IMR-90 (cell line): ENCODE data around the gene SYT11. TPM values are rescaled to one million over a fixed set of nuclear protein-coding genes. Genes with fewer than 3 reads are reported as not detected.
A peak's percentile ranks its signal among the peaks of the same experiment; 100 is the strongest.

ENCODE experiments used
- ATAC-seq: fragments of 200-7000 bp; cut with Tn5 transposase; 2 replicates; pipeline ENCODE4 v1.9.1; 2020; ENCODE audit warnings: low read depth, mild to moderate bottlenecking, moderate library complexity
- BruUV-seq: library from RNA; stranded (reverse); fragments of 400-500 nt; replicated peaks from 2 replicates; lab custom pipeline; 2021; lab: Mats Ljungman, UMichigan
- CTCF ChIA-PET: fragments of 300-600 bp; formaldehyde crosslinking; extraction: SDS; loops from one replicate; lab custom pipeline; 2021; ENCODE audit warnings: antibody characterized with exemption; lab: Yijun Ruan, JAX
- POLR2A ChIA-PET: fragments of 300-600 bp; sonication (Branson Sonifier 250); formaldehyde crosslinking; loops from one replicate; lab custom pipeline; 2022; ENCODE audit warnings: antibody characterized with exemption; ENCODE audit not compliant: unreplicated experiment; lab: Charles Lee
- DNase-seq: peaks from one replicate; pipeline ENCODE4 v3.0.0; 2013
- H2AFZ ChIP-seq: replicated peaks from 2 replicates; pipeline ENCODE3; 2013; ENCODE audit warnings: low read length, mild to moderate bottlenecking; ENCODE audit not compliant: poor library complexity
- H2AK5ac ChIP-seq: 2 replicates; pipeline ENCODE4 v1.6.1; 2013; ENCODE audit warnings: low read depth, low read length, inconsistent platforms
- H2AK9ac ChIP-seq: replicated peaks from 2 replicates; pipeline ENCODE3; 2013; ENCODE audit warnings: mild to moderate bottlenecking, low read depth, low read length, moderate library complexity; ENCODE audit not compliant: poor library complexity
- H2BK120ac ChIP-seq: 2 replicates; pipeline ENCODE4 v1.6.1; 2013; ENCODE audit warnings: low read depth, low read length, inconsistent platforms
- H2BK15ac ChIP-seq: 3 replicates; pipeline ENCODE4 v1.6.1; 2013; ENCODE audit warnings: low read depth, low read length, inconsistent platforms
- H2BK20ac ChIP-seq: 2 replicates; pipeline ENCODE4 v1.6.1; 2013; ENCODE audit warnings: low read depth, mild to moderate bottlenecking, inconsistent platforms, low read length, moderate library complexity
- H2BK5ac ChIP-seq: 2 replicates; pipeline ENCODE4 v1.6.1; 2013; ENCODE audit warnings: mild to moderate bottlenecking, low read depth, low read length, inconsistent platforms; ENCODE audit not compliant: poor library complexity, severe bottlenecking
- H3K14ac ChIP-seq: replicated peaks from 2 replicates; pipeline ENCODE4 v1.6.1; 2013; ENCODE audit warnings: low read depth, low read length, inconsistent platforms
- H3K18ac ChIP-seq: 2 replicates; pipeline ENCODE4 v1.6.1; 2013; ENCODE audit warnings: low read depth, low read length, control low read depth
- H3K23ac ChIP-seq: 2 replicates; pipeline ENCODE4 v1.6.1; 2013; ENCODE audit warnings: low read depth, low read length, inconsistent platforms
- H3K27ac ChIP-seq: 2 replicates; pipeline ENCODE4 v1.5.1; 2013; ENCODE audit warnings: mild to moderate bottlenecking, control low read depth, low read length; ENCODE audit not compliant: insufficient read depth
- H3K27me3 ChIP-seq: 2 replicates; pipeline ENCODE4 v1.6.1; 2013; ENCODE audit warnings: low read length; ENCODE audit not compliant: control insufficient read depth, insufficient read depth
- H3K36me3 ChIP-seq: 2 replicates; pipeline ENCODE4 v1.6.1; 2013; ENCODE audit warnings: low read length, mixed read lengths; ENCODE audit not compliant: control insufficient read depth, insufficient read depth
- H3K4ac ChIP-seq: 2 replicates; pipeline ENCODE4 v1.6.1; 2013; ENCODE audit warnings: low read depth, low read length, inconsistent platforms
- H3K4me1 ChIP-seq: 2 replicates; pipeline ENCODE4 v1.6.1; 2013; ENCODE audit warnings: low read length, mixed read lengths; ENCODE audit not compliant: control insufficient read depth, insufficient read depth
- H3K4me2 ChIP-seq: 2 replicates; pipeline ENCODE4 v1.6.1; 2013; ENCODE audit warnings: low read depth, mild to moderate bottlenecking, control low read depth, low read length, moderate library complexity
- H3K4me3 ChIP-seq: 2 replicates; pipeline ENCODE4 v1.5.1; 2013; ENCODE audit warnings: low read depth, mild to moderate bottlenecking, control low read depth, low read length, moderate library complexity; ENCODE audit not compliant: insufficient read depth
- H3K56ac ChIP-seq: 2 replicates; pipeline ENCODE4 v1.6.1; 2013; ENCODE audit warnings: low read length, inconsistent platforms; ENCODE audit not compliant: insufficient read depth; ENCODE audit errors: extremely low read depth
- H3K79me1 ChIP-seq, 2 experiments: 2 replicates each; pipeline ENCODE4 v1.6.1; 2013; ENCODE audit warnings: low read length in 2 of 2, inconsistent platforms in 1 of 2, low read depth in 1 of 2
- H3K9ac ChIP-seq: 2 replicates; pipeline ENCODE4 v1.6.1; 2013; ENCODE audit warnings: low read depth, low read length, control low read depth
- H3K9me1 ChIP-seq: 2 replicates; pipeline ENCODE4 v1.6.1; 2013; ENCODE audit warnings: low read length, inconsistent platforms; ENCODE audit not compliant: insufficient read depth
- H3K9me3 ChIP-seq: 2 replicates; pipeline ENCODE4 v1.6.1; 2013; ENCODE audit warnings: low read length; ENCODE audit not compliant: control insufficient read depth, insufficient read depth
- H4K20me1 ChIP-seq: 2 replicates; pipeline ENCODE4 v1.6.1; 2013; ENCODE audit warnings: low read length, inconsistent platforms; ENCODE audit not compliant: insufficient read depth
- H4K5ac ChIP-seq: 2 replicates; pipeline ENCODE4 v1.6.1; 2013; ENCODE audit warnings: mild to moderate bottlenecking, low read depth, low read length, control low read depth
- H4K8ac ChIP-seq, 2 experiments: 2 replicates each; pipeline ENCODE4 v1.6.1; 2013; ENCODE audit warnings: low read depth in 2 of 2, low read length in 2 of 2, control low read depth in 1 of 2, inconsistent platforms in 1 of 2
- H4K91ac ChIP-seq: 2 replicates; pipeline ENCODE4 v1.6.1; 2013; ENCODE audit warnings: low read depth, low read length, inconsistent platforms; ENCODE audit not compliant: insufficient read depth
- BHLHE40 ChIP-seq: fragments of 150-350 bp; IDR thresholded peaks from 2 replicates; pipeline ENCODE4 v1.6.1; 2016; ENCODE audit warnings: mild to moderate bottlenecking, low read depth, low read length
- CEBPB ChIP-seq: IDR thresholded peaks from 2 replicates; pipeline ENCODE4 v1.6.1; 2012; ENCODE audit warnings: low read depth, low read length, improper control_type of control experiment
- CHD1 ChIP-seq: IDR thresholded peaks from 2 replicates; pipeline ENCODE4 v1.6.1; 2012; ENCODE audit warnings: low read depth, low read length, improper control_type of control experiment
- CTCF ChIP-seq: conservative IDR thresholded peaks from 2 replicates; pipeline ENCODE4 v1.5.1; 2012; ENCODE audit warnings: mild to moderate bottlenecking, low read depth, low read length, improper control_type of control experiment
- FOS ChIP-seq: fragments of 150-350 bp; IDR thresholded peaks from 2 replicates; pipeline ENCODE4 v1.6.1; 2016; ENCODE audit warnings: low read depth, low read length
- MAFK ChIP-seq: IDR thresholded peaks from 2 replicates; pipeline ENCODE4 v1.6.1; 2012; ENCODE audit warnings: low read depth, low read length, improper control_type of control experiment
- MAZ ChIP-seq: IDR thresholded peaks from 2 replicates; pipeline ENCODE4 v1.6.1; 2012; ENCODE audit warnings: low read depth, mild to moderate bottlenecking, low read length, improper control_type of control experiment, moderate library complexity, borderline replicate concordance
- MXI1 ChIP-seq: IDR thresholded peaks from 2 replicates; pipeline ENCODE4 v1.6.1; 2012; ENCODE audit warnings: low read depth, mild to moderate bottlenecking, low read length, moderate library complexity, borderline replicate concordance
- NFE2L2 ChIP-seq: fragments of 150-350 bp; IDR thresholded peaks from 2 replicates; pipeline ENCODE4 v1.6.1; 2016; ENCODE audit warnings: low read depth, mild to moderate bottlenecking, low read length
- POLR2A ChIP-seq: IDR thresholded peaks from 2 replicates; pipeline ENCODE4 v1.6.1; 2012; ENCODE audit warnings: mild to moderate bottlenecking, low read depth, low read length
- RAD21 ChIP-seq: IDR thresholded peaks from 2 replicates; pipeline ENCODE4 v1.6.1; 2012; ENCODE audit warnings: low read length, improper control_type of control experiment
- RCOR1 ChIP-seq: IDR thresholded peaks from 2 replicates; pipeline ENCODE4 v1.6.1; 2012; ENCODE audit warnings: mild to moderate bottlenecking, low read length, improper control_type of control experiment; ENCODE audit not compliant: insufficient replicate concordance
- RFX5 ChIP-seq: IDR thresholded peaks from 2 replicates; pipeline ENCODE4 v1.8.0; 2012; ENCODE audit warnings: low read depth, mild to moderate bottlenecking, low read length, moderate library complexity
- SMC3 ChIP-seq: fragments of 150-350 bp; IDR thresholded peaks from 2 replicates; pipeline ENCODE4 v1.6.1; 2016; ENCODE audit warnings: low read depth, mild to moderate bottlenecking, antibody characterized with exemption, low read length, moderate library complexity
- WGBS, 2 experiments: methylation state at CpG; one replicate each; pipeline versions ENCODE4 v1.1.5 to v1.1.7; 2013; ENCODE audit warnings: missing lambda C conversion rate in 2 of 2; ENCODE audit not compliant: insufficient read length in 1 of 2; ENCODE audit errors: extremely low coverage in 2 of 2; 5-methylcytosine and 5-hydroxymethylcytosine counted together
- dilution Hi-C: fragments of 300-500 bp; cut with HindIII; formaldehyde crosslinking; loops from one replicate; pipeline ENCODE4 v1.14.3; 2018; ENCODE audit warnings: low sequenced_read_pairs; ENCODE audit not compliant: unreplicated experiment
- in situ Hi-C: fragments of 300-500 bp; cut with MboI; formaldehyde crosslinking; loops from 3 replicates; pipeline ENCODE4 v1.14.3; 2019; ENCODE audit warnings: low sequenced_read_pairs, inconsistent platforms, mixed read lengths
- intact Hi-C: fragments of 100-400 bp; cut with micrococcal nuclease; formaldehyde crosslinking; loops from 2 replicates; pipeline ENCODE4 v1.10.0; 2022
- polyA plus RNA-seq, 3 experiments: library from polyadenylated mRNA; depleted of rRNA; stranded (reverse); fragments of >200 nt; gene quantifications; 2 replicates each; pipeline ENCODE4 v1.2.3, GENCODE V29; 2012; ENCODE audit warnings: low replicate concordance in 1 of 3
- total RNA-seq: library from RNA; depleted of rRNA; stranded (reverse); fragments of >200 nt; gene quantifications from 2 replicates; pipeline ENCODE4 v1.2.3, GENCODE V29; 2012
- TF ChIP-seq, protein P1 (sequence below): fragments of 150-350 bp; IDR thresholded peaks from 2 replicates; pipeline ENCODE4 v1.6.1; 2016; ENCODE audit warnings: low read depth, mild to moderate bottlenecking, low read length, moderate library complexity, borderline replicate concordance
- TF ChIP-seq, protein P2 (sequence below): fragments of 150-350 bp; IDR thresholded peaks from 2 replicates; pipeline ENCODE4 v1.6.1; 2017; ENCODE audit warnings: mild to moderate bottlenecking, antibody characterized with exemption, low read length, low read depth

SYT11 gene
- total and polyA plus RNA-seq, 2 of the 4 experiments (the other 2 are of a cell fraction): 22.9 to 43.7 TPM

DNA sequence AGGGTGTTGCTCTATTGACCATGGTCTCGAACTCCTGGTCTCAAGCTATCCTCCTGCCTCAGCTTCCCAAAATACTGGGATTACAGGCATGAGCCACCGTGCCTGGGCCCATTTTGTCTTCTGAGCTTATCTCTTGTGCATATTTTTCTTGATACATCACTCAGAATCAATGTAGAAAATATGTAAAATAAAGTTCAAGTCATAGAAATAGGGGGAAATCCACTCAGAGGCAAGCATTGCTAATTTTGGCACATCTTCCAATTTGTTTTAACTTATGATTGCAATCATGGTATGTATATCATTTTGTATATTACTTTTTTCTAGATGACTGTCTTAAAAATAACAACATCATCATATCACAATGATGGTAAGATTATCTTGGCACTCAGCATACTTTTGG is 30.2 kb downstream of the SYT11 start:
- ATAC-seq (peak; percentile 12; the same call in 1 of the 2 replicates), DNase-seq (peak; percentile 66)
- Histone ChIP-seq H3K14ac (no peak overlapping the region), H3K23ac (no peak overlapping the region), H2BK120ac (0 out of 2 replicates have a peak overlapping the region, but pooled peaks have one; percentile 63), H4K5ac (no peak overlapping the region), H2AK9ac (no peak overlapping the region), H2AK5ac (no peak overlapping the region; the same call in 1 of the 2 replicates), H3K56ac (no peak overlapping the region), H3K4me1 (peaks cover 21% of the 10 kb centered on the region), H3K36me3 (no peaks in the 10 kb centered on the region), H3K27ac (peak overlapping the region; percentile 49; the same call in 1 of the 2 replicates), H2BK5ac (peak overlapping the region; percentile 93), H3K9me3 (no peaks in the 10 kb centered on the region), H3K18ac (peak overlapping the region; percentile 44; the same call in 1 of the 2 replicates), H4K20me1 (no peaks in the 10 kb centered on the region; the same call in 1 of the 2 replicates), H4K91ac (no peak overlapping the region), H3K9ac (no peak overlapping the region), H3K79me1 (peaks cover 0 to 9% of the 10 kb centered on the region in 2 experiments; a peak in 2 of 4 replicates), H3K9me1 (peaks cover 6% of the 10 kb centered on the region), H2BK15ac (peak overlapping the region; percentile 36; the same call in 2 of the 3 replicates), H4K8ac (peak overlapping the region in 1 of 2 experiments; percentile 50; a peak in 2 of 4 replicates), H2BK20ac (no peak overlapping the region), H3K4ac (no peak overlapping the region), H3K4me2 (no peak overlapping the region), H3K27me3 (no peaks in the 10 kb centered on the region), H3K4me3 (no peak overlapping the region), H2AFZ (no peak overlapping the region)
- in situ Hi-C loops: no loop called here
- no CpG with 5 or more reads among the region's 2 CpGs for WGBS, 2 experiments
- intact Hi-C loops: no loop called here
- dilution Hi-C loops: no loop called here
- ChIA-PET POLR2A (no interaction called here), CTCF (interaction anchor here (0.6 to 1.3 kb wide), 3 partner anchors 18 to 763 kb away, joined by 3 read pairs; no protein-coding TSS in a partner anchor)
- BruUV-seq: no TSS peak
- TF ChIP-seq SMC3 (no peak), CHD1 (no peak), CTCF (no peak), MAZ (no peak), FOS (no peak), POLR2A (no peak), MAFK (no peak), CEBPB (no peak), MXI1 (no peak), RFX5 (no peak), RCOR1 (no peak), RAD21 (no peak), NFE2L2 (no peak), BHLHE40 (no peak)
- TF ChIP-seq, protein P1, sequence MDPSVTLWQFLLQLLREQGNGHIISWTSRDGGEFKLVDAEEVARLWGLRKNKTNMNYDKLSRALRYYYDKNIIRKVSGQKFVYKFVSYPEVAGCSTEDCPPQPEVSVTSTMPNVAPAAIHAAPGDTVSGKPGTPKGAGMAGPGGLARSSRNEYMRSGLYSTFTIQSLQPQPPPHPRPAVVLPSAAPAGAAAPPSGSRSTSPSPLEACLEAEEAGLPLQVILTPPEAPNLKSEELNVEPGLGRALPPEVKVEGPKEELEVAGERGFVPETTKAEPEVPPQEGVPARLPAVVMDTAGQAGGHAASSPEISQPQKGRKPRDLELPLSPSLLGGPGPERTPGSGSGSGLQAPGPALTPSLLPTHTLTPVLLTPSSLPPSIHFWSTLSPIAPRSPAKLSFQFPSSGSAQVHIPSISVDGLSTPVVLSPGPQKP: no peak
- TF ChIP-seq, protein P2, sequence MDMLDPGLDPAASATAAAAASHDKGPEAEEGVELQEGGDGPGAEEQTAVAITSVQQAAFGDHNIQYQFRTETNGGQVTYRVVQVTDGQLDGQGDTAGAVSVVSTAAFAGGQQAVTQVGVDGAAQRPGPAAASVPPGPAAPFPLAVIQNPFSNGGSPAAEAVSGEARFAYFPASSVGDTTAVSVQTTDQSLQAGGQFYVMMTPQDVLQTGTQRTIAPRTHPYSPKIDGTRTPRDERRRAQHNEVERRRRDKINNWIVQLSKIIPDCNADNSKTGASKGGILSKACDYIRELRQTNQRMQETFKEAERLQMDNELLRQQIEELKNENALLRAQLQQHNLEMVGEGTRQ: no peak
